Transverse colon (tissue), 4 donors: Measurements from ENCODE around the gene PLPPR3. TPM values are rescaled to one million over a fixed set of nuclear protein-coding genes. Genes with fewer than 3 reads are reported as not detected.
A peak's percentile ranks its signal among the peaks of the same experiment; 100 is the strongest.

Experiments used
- DNase-seq: peaks from one replicate; pipeline ENCODE4 v3.0.0-alpha.2; 2019
- H3K27ac ChIP-seq, 4 donors: fragments of 200-600 bp; sonication (generic); 2 replicates each; pipeline ENCODE4 v1.5.1; 2016 to 2018; ENCODE audit warnings: inconsistent platforms in 4 of 4
- H3K27me3 ChIP-seq: fragments of 200-600 bp; sonication (generic); 2 replicates; pipeline ENCODE4 v1.5.1; 2017; ENCODE audit warnings: inconsistent platforms
- H3K36me3 ChIP-seq, 4 donors: fragments of 200-600 bp; sonication (generic); 2 replicates each; pipeline ENCODE4 v1.5.1; 2017 to 2019; ENCODE audit warnings: inconsistent platforms in 4 of 4
- H3K4me1 ChIP-seq, 4 donors: fragments of 200-600 bp; sonication (generic); 2 replicates each; pipeline ENCODE4 v1.5.1; 2017 to 2020; ENCODE audit warnings: inconsistent platforms in 4 of 4
- H3K4me3 ChIP-seq, 4 donors: fragments of 200-600 bp; sonication (generic); 1 replicate in 1 of 4; 2 replicates in 3 of 4; pipeline versions ENCODE4 v1.5.1 to v1.6.1; 2017 to 2019; ENCODE audit warnings: inconsistent platforms in 4 of 4
- H3K9me3 ChIP-seq, 2 donors: fragments of 200-600 bp; sonication (generic); 2 replicates each; pipeline ENCODE4 v1.5.1; 2017 to 2019; ENCODE audit warnings: inconsistent platforms in 2 of 2
- CTCF ChIP-seq, 5 experiments: fragments of 200-600 bp in 3 of 5; fragments of 450-650 bp in 2 of 5; sonication (generic) in 3 of 5; IDR thresholded peaks; 1 replicate in 2 of 5; 2 replicates in 3 of 5; pipeline ENCODE4 v1.5.1; 2016 to 2017; ENCODE audit warnings: antibody characterized with exemption in 5 of 5, inconsistent platforms in 3 of 5, mild to moderate bottlenecking in 2 of 5, moderate library complexity in 1 of 5
- EP300 ChIP-seq: sonication (generic); formaldehyde crosslinking; IDR thresholded peaks from one replicate; pipeline ENCODE4 v1.6.1; 2017; ENCODE audit warnings: antibody characterized with exemption, low read depth
- POLR2A ChIP-seq: fragments of 450-650 bp; IDR thresholded peaks from one replicate; pipeline ENCODE4 v1.6.1; 2016; ENCODE audit warnings: antibody characterized with exemption, mild to moderate bottlenecking, moderate library complexity
- POLR2AphosphoS5 ChIP-seq, 3 donors: sonication (generic); formaldehyde crosslinking; IDR thresholded peaks; one replicate each; pipeline ENCODE4 v1.6.1; 2016; ENCODE audit warnings: antibody characterized with exemption in 3 of 3
- WGBS, 2 donors: methylation state at CpG; one replicate each; pipeline ENCODE4 v1.1.5; 2018; ENCODE audit warnings: low coverage in 1 of 2; 5-methylcytosine and 5-hydroxymethylcytosine counted together
- in situ Hi-C, 4 donors: fragments of 200-750 bp; cut with MboI; loops; one replicate each; pipeline versions ENCODE4 v1.15.0 to v1.15.1; 2017; ENCODE audit warnings: low sequenced_read_pairs in 3 of 4, low pct_ligation_motif_present in 1 of 4, low pct_unique_long_range_greater_than_20kb in 1 of 4
- intact Hi-C: fragments of 100-400 bp; cut with DNase I; formaldehyde crosslinking; loops from one replicate; pipeline ENCODE4 v1.15.1; 2023; ENCODE audit warnings: low total_unique reads
- total RNA-seq, 4 donors: library from RNA; depleted of rRNA; stranded (reverse); fragments of >200 nt; gene quantifications; one replicate each; pipeline ENCODE4 v1.1.0, GENCODE V29; 2016

Gene PLPPR3
- total RNA-seq, 4 donors from 2014 or later = not detected

- no peaks in the 10 kb centered on the region for H3K27me3 ChIP-seq
- H3K4me3 ChIP-seq = no peak overlapping the region
- DNase-seq = no peak
- no peak for TF ChIP-seq EP300
- no peak for TF ChIP-seq POLR2AphosphoS5 (IDR thresholded peaks at IDR 0.05)
- no peak for TF ChIP-seq POLR2A
- TF ChIP-seq CTCF (IDR thresholded peaks at IDR 0.05) = no peak
- 33 to 85% methylated on average over 1 to 31 of the region's 31 CpGs for WGBS, 2 donors
- no peak overlapping the region for H3K27ac ChIP-seq
- intact Hi-C loops (no loop called here), in situ Hi-C loops (no loop called here)
- peaks cover 39 to 46% (median 45%) of the 10 kb centered on the region in 4 donors for H3K4me1 ChIP-seq
- no peaks in the 10 kb centered on the region for H3K9me3 ChIP-seq
- peaks cover 0 to 53% (median 41%) of the 10 kb centered on the region in 4 donors for H3K36me3 ChIP-seq
Observed at GRCh38 chr19:803686-804418, 17.9 kb downstream of the PLPPR3 start.

GRCh38 chr19:803099-803561 lies 18.6 kb downstream of the PLPPR3 start:
- Histone ChIP-seq H3K36me3 (peaks cover 0 to 46% (median 37%) of the 10 kb centered on the region in 4 donors), H3K9me3 (no peaks in the 10 kb centered on the region), H3K27me3 (no peaks in the 10 kb centered on the region), H3K4me3 (no peak overlapping the region), H3K4me1 (peaks cover 39 to 50% (median 47%) of the 10 kb centered on the region in 4 donors), H3K27ac (peak overlapping the region; percentile 98 to 100 (median 100))
- TF ChIP-seq CTCF (IDR thresholded peaks at IDR 0.05) (no peak), POLR2A (no peak), POLR2AphosphoS5 (IDR thresholded peaks at IDR 0.05) (no peak), EP300 (no peak)
- intact Hi-C loops = no loop called here
- WGBS, 2 donors = 77% methylated on average over 15 of the region's 17 CpGs; no CpG with 5 or more reads in 1 of the 2 donors
- DNase-seq = no peak
- in situ Hi-C loops = no loop called here

GRCh38 chr19:802498-803098 lies 19.2 kb downstream of the PLPPR3 start:
- no peaks in the 10 kb centered on the region for H3K9me3 ChIP-seq
- intact Hi-C loops (no loop called here), in situ Hi-C loops (no loop called here)
- H3K27ac ChIP-seq = peak overlapping the region; percentile 98 to 100 (median 100)
- H3K4me3 ChIP-seq = no peak overlapping the region
- peaks cover 39 to 50% (median 47%) of the 10 kb centered on the region in 4 donors for H3K4me1 ChIP-seq
- H3K36me3 ChIP-seq = peaks cover 0 to 41% (median 34%) of the 10 kb centered on the region in 4 donors
- 63 to 93% methylated on average over 8 to 28 of the region's 28 CpGs for WGBS, 2 donors
- no peaks in the 10 kb centered on the region for H3K27me3 ChIP-seq
- no peak for TF ChIP-seq POLR2A
- no peak for TF ChIP-seq POLR2AphosphoS5 (IDR thresholded peaks at IDR 0.05)
- no peak for TF ChIP-seq CTCF (IDR thresholded peaks at IDR 0.05)
- TF ChIP-seq EP300 = no peak
- no peak for DNase-seq

GRCh38 chr19:801861-802497 lies 19.8 kb downstream of the PLPPR3 start:
- Histone ChIP-seq H3K4me3 (peak overlapping the region in 2 of 4 donors; percentile 3 to 97), H3K27ac (peak overlapping the region; percentile 98 to 100 (median 100)), H3K36me3 (peaks cover 0 to 34% (median 29%) of the 10 kb centered on the region in 4 donors), H3K9me3 (no peaks in the 10 kb centered on the region), H3K27me3 (no peaks in the 10 kb centered on the region), H3K4me1 (peaks cover 39 to 50% (median 47%) of the 10 kb centered on the region in 4 donors)
- in situ Hi-C loops (no loop called here), intact Hi-C loops (no loop called here)
- DNase-seq = no peak
- TF ChIP-seq EP300 (no peak), POLR2AphosphoS5 (IDR thresholded peaks at IDR 0.05) (no peak), CTCF (IDR thresholded peaks at IDR 0.05) (no peak), POLR2A (no peak)
- 39% methylated on average over 21 of the region's 23 CpGs; no CpG with 5 or more reads in 1 of the 2 donors for WGBS, 2 donors
